Osteoblast (primary cell): ENCODE data around the gene NHLRC4. TPM values are rescaled to one million over a fixed set of nuclear protein-coding genes. Genes with fewer than 3 reads are reported as not detected.

Experiments used
- DNase-seq: peaks from one replicate; pipeline ENCODE4 v3.0.0; 2011; ENCODE audit warnings: low spot score, mixed read lengths; ENCODE audit not compliant: insufficient read length; ENCODE audit errors: missing footprints
- H2AFZ ChIP-seq: 2 replicates; pipeline ENCODE4 v1.6.0; 2011; ENCODE audit warnings: mild to moderate bottlenecking, low read length
- H3K27ac ChIP-seq: 2 replicates; pipeline ENCODE4 v1.5.1; 2011; ENCODE audit warnings: mild to moderate bottlenecking, low read depth, low read length, moderate library complexity
- H3K27me3 ChIP-seq: 2 replicates; pipeline ENCODE4 v1.6.0; 2012; ENCODE audit warnings: mild to moderate bottlenecking, control low read depth, inconsistent platforms, low read length, moderate library complexity; ENCODE audit not compliant: insufficient read depth
- H3K36me3 ChIP-seq: 2 replicates; pipeline ENCODE4 v1.5.1; 2011; ENCODE audit warnings: mild to moderate bottlenecking, low read length, control low read depth, moderate library complexity; ENCODE audit not compliant: insufficient read depth
- H3K4me1 ChIP-seq: 2 replicates; pipeline ENCODE4 v1.5.1; 2011; ENCODE audit warnings: mild to moderate bottlenecking, low read length, control low read depth, moderate library complexity; ENCODE audit not compliant: insufficient read depth
- H3K4me2 ChIP-seq: 2 replicates; pipeline ENCODE4 v1.6.0; 2011; ENCODE audit warnings: mild to moderate bottlenecking, low read length; ENCODE audit not compliant: insufficient read depth
- H3K4me3 ChIP-seq: fragments of 200-600 bp; sonication (generic); 3 replicates; pipeline ENCODE4 v1.5.1; 2012; ENCODE audit warnings: mild to moderate bottlenecking, low read length, inconsistent platforms; ENCODE audit not compliant: insufficient read depth
- H3K79me2 ChIP-seq: 2 replicates; pipeline ENCODE4 v1.6.0; 2012; ENCODE audit warnings: mild to moderate bottlenecking, low read length, control low read depth, inconsistent platforms; ENCODE audit not compliant: insufficient read depth
- H3K9me3 ChIP-seq: 2 replicates; pipeline ENCODE4 v1.5.1; 2011; ENCODE audit warnings: low read depth, low read length, control low read depth
- H4K20me1 ChIP-seq: 2 replicates; pipeline ENCODE4 v1.6.0; 2012; ENCODE audit warnings: mild to moderate bottlenecking, low read length, control low read depth; ENCODE audit not compliant: insufficient read depth
- CTCF ChIP-seq: IDR thresholded peaks from 2 replicates; pipeline ENCODE4 v1.5.1; 2011; ENCODE audit warnings: mild to moderate bottlenecking, low read depth, low read length, moderate library complexity; ENCODE audit errors: extremely low read depth
- total RNA-seq: library from RNA; depleted of rRNA; stranded (reverse); fragments of >200 nt; gene quantifications from 2 replicates; pipeline ENCODE4 v1.2.3, GENCODE V29; 2012

Gene NHLRC4
- total RNA-seq, 1 donor: 2.2 TPM

DNA sequence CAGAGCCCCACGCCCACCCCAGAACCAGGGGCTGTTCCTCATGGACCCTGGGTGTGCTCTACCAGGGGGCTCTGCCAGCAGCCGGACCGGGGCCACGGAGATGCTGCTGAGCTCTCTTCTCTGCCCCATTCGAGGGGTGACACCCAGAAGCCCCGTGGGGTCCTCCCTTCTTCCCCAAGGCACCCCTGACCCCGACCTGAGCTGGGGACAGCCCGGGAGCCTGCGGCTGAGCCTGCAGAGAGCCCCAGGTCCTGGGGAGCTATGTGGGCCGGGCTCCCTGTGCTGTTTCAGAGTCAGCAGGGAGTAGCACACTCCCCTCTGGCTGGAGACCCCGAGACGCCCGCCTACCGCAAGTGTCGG is 7.8 kb upstream of the NHLRC4 start:
- Histone ChIP-seq H3K4me3 (no peak overlapping the region), H3K27me3 (peaks cover 36% of the 10 kb centered on the region), H3K27ac (no peak overlapping the region), H3K4me2 (no peak overlapping the region), H3K4me1 (peaks cover 6% of the 10 kb centered on the region), H2AFZ (no peak overlapping the region), H3K36me3 (no peaks in the 10 kb centered on the region), H3K79me2 (no peaks in the 10 kb centered on the region), H3K9me3 (no peaks in the 10 kb centered on the region), H4K20me1 (peaks cover 3% of the 10 kb centered on the region)
- no peak for TF ChIP-seq CTCF
- DNase-seq: peak; percentile 95

GRCh38 chr16:559411-560203 is 7.2 kb upstream of the NHLRC4 start:
- Histone ChIP-seq H3K4me2 (no peak overlapping the region), H3K79me2 (no peaks in the 10 kb centered on the region), H2AFZ (no peak overlapping the region), H3K4me3 (no peak overlapping the region), H3K9me3 (no peaks in the 10 kb centered on the region), H3K4me1 (peaks cover 2% of the 10 kb centered on the region), H3K27ac (no peak overlapping the region), H3K36me3 (no peaks in the 10 kb centered on the region), H3K27me3 (peaks cover 36% of the 10 kb centered on the region), H4K20me1 (peaks cover 3% of the 10 kb centered on the region)
- no peak for TF ChIP-seq CTCF
- DNase-seq: peak; percentile 91

DNA sequence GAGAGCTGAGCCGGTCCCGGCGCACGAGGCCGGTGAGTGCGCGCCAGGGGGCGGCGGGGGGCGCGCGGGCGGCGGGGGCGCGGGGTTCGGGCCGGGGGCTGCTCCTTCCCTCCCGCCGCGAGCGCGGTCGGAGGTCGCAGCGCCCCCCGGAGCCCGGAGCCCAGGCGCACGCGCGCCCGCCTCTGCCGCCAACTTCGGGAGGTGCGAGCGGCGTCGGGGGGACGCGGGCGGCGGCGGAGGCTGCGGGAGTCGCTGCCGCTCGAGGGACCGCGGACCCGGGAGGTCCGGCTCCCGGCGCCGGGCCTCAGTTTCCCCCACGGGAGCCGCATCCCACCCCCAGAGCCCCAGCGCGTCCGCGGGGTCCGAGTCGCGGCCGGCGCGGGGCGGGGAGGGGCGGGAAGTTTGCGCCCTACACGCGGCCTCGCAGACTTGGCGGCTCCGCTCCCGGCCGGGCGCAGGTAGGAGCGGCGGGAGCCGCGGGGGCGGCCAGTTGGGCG is 6.6 kb upstream of the NHLRC4 start, which contains the start of gene PRR35:
Gene PRR35 (plus strand): TSS at position 191 of the 497 bp plus-strand sequence. CDS start 2,901 bp downstream, outside the sequence.
- Histone ChIP-seq H3K4me2 (no peak within 1 kb of the TSS), H3K4me1 (no peaks in the 10 kb centered on the region), H3K9me3 (no peaks in the 10 kb centered on the region), H3K27me3 (peaks cover 36% of the 10 kb centered on the region), H3K36me3 (no peaks in the 10 kb centered on the region), H4K20me1 (peaks cover 3% of the 10 kb centered on the region), H2AFZ (no peak within 1 kb of the TSS), H3K27ac (no peak within 1 kb of the TSS), H3K79me2 (no peaks in the 10 kb centered on the region), H3K4me3 (no peak within 1 kb of the TSS)
- no peak for DNase-seq
- TF ChIP-seq CTCF: no peak

DNA sequence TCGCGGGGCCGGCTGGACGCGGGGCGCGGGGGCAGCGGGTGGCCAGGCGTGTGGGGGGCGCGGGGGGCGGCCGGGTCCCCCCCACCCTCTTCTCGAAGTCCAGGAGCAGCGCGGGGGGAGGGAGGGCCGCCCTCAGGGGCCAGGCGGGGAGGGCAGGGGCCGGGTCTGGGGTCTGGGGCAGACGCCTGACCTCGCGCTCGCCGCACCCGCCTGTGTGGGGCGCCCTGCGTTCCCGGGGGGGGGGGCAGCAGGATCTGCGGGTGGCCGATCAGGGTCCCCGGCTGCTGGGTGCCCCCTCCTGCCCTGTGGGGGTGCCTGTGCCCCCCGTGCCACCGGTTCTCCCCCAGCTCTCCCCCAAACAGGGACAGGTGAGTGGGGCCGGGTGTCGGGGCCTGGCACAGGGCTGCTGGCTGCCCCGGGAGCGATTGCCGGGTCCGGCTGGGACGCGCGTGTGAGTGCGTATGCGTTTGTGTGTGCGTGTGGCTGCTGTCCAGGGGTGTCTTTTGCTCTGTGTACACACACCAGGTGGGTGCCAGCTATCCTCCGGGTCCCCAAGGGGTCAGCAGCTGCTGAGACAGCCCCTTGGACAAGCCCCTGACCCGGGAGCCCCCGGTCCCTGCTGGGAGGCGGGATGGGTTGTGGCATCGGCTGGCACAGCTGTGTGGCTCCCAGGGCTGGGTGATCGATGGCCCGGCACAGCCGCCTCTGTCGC is 5.9 kb upstream of the NHLRC4 start:
- Histone ChIP-seq H3K4me1 (no peaks in the 10 kb centered on the region), H3K27me3 (peaks cover 36% of the 10 kb centered on the region), H4K20me1 (peaks cover 3% of the 10 kb centered on the region), H3K79me2 (no peaks in the 10 kb centered on the region), H2AFZ (no peak overlapping the region), H3K36me3 (no peaks in the 10 kb centered on the region), H3K4me3 (no peak overlapping the region), H3K27ac (no peak overlapping the region), H3K4me2 (no peak overlapping the region), H3K9me3 (no peaks in the 10 kb centered on the region)
- peak; percentile 89 for DNase-seq
- no peak for TF ChIP-seq CTCF
